ENCODE measurements around the gene ARHGAP15.

DNA sequence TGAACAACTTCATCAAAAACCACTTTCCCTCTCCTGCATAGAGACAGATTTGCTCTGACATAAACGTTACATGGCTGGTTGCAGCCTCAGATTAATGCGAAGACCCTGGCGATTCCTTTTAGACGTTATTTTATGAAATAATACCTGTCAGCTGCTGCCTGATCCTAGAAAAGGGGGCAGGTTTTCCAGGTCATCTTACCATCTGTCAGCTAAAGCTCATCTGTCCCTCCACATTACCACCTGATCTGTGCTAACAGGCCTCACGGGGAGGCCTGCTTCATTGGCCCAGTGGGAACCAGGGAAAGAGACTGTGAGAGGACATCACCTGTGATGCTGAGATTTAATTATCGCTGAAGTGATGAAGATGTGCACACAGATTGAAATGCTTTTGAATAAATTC, 261.0 kb downstream of the ARHGAP15 start:
- TF ChIP-seq EP300 (IDR thresholded peaks at IDR 0.05; ENCODE audit: low read depth) (no peak), POLR2AphosphoS5 (IDR thresholded peaks at IDR 0.05) (no peak), POLR2A (IDR thresholded peaks at IDR 0.05) (no peak)
- TF ChIP-seq, protein P1, sequence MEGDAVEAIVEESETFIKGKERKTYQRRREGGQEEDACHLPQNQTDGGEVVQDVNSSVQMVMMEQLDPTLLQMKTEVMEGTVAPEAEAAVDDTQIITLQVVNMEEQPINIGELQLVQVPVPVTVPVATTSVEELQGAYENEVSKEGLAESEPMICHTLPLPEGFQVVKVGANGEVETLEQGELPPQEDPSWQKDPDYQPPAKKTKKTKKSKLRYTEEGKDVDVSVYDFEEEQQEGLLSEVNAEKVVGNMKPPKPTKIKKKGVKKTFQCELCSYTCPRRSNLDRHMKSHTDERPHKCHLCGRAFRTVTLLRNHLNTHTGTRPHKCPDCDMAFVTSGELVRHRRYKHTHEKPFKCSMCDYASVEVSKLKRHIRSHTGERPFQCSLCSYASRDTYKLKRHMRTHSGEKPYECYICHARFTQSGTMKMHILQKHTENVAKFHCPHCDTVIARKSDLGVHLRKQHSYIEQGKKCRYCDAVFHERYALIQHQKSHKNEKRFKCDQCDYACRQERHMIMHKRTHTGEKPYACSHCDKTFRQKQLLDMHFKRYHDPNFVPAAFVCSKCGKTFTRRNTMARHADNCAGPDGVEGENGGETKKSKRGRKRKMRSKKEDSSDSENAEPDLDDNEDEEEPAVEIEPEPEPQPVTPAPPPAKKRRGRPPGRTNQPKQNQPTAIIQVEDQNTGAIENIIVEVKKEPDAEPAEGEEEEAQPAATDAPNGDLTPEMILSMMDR (IDR thresholded peaks at IDR 0.05): no peak

All from transverse colon (tissue), 4 donors.